Central memory CD4-positive, alpha-beta T cell (primary cell): ENCODE results near the gene OTOGL.
"Not testable (repeated sequence)": the region's sequence is repeated elsewhere in the genome, so short reads cannot be mapped to it uniquely, and the experiment has no call there.

Experiments
- DNase-seq: peaks from one replicate; pipeline ENCODE4 v3.0.0; 2022

OTOGL gene

DNA sequence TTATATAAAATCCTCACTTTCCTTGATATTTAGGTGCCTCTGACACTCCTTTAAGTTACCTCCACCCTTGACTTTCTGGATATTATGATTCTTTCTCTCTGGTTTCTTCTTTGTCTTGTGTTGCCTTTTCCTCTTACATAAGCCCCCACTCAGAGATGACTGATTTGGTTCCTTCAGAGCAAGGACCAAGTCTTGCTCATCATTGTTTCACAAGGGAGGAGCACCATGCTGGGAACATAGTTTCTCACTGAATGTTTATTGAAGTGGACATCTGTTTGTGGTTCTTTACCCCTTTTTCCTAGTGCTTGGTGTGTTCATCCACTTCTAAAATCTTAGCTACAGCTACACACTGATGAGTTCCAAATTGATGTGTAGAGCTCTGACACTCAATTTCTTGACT lies 183.4 kb downstream of the OTOGL start:
- no peak for DNase-seq

GRCh38 chr12:80291108-80291754 lies 191.9 kb downstream of the OTOGL start:
- DNase-seq: no peak

GRCh38 chr12:80293347-80293746 lies 194.0 kb downstream of the OTOGL start:
- DNase-seq: no peak

DNA sequence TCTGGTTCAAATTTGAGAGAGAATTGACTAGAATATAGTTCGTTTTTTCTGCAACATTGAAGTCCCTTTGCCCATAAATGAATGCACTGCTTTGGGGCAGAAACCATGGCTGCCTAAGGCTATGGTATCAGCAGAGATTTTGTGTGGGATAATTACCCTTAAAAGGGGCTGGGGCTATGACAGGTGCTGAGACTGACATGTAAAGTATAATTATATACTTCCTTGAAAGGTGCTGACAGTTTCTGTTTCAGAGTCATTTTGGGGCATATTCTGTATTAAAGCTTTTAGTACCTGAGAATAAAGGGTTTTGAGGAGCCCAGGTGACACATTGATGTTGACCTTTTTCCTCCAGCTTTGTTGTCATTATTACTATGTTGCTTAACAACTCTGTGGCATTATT lies 194.4 kb downstream of the OTOGL start:
- DNase-seq: no peak

DNA sequence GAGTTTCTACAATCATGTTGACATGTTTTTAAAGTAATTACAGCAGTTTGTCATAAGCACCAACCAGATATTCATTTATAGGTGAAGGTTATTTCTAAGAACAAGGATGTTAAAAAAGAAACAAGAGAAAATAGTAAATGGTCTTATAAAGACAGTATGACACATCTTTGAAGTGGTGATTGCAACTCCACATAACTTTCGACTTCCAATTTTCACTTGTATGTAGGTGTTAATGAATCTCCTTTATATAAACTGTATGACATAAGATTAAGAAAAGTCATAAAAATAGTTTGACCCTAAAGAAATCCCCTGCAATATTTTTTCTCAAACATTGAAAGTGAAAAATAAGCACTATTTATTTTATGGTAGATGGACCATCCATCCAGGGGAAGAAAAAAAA lies 199.9 kb downstream of the OTOGL start:
- no peak for DNase-seq

DNA sequence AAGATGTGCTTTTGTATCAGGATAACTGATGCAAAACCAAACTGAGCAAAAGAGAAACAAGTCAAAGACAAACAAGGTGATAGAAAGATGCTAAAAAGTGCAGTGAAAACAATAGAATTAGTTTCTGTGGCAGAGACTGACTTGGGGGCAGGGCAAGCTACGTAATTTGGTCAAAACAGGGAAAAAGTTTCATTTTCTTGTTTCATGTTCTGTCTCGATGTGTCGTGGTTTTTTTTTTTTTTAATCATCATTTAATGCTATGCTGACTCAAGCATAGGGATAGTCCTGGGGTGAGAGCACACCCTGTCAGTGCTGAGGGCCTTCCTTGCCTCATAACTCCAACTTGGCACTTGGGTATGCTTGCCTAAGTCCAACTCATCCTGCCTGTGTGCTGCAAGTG lies 200.6 kb downstream of the OTOGL start:
- DNase-seq: no peak

- DNase-seq: not testable (repeated sequence)
Observed at GRCh38 chr12:80307436-80307835, 208.1 kb downstream of the OTOGL start.

- no peak for DNase-seq
Observed at GRCh38 chr12:80313209-80313608, 213.9 kb downstream of the OTOGL start.

- DNase-seq: no peak
Observed at GRCh38 chr12:80314741-80315140, 215.4 kb downstream of the OTOGL start.

GRCh38 chr12:80316222-80316621 lies 216.9 kb downstream of the OTOGL start:
- no peak for DNase-seq

GRCh38 chr12:80317307-80317706 lies 218.0 kb downstream of the OTOGL start:
- no peak for DNase-seq

- no peak for DNase-seq
Observed at GRCh38 chr12:80317899-80318298, 218.6 kb downstream of the OTOGL start.

DNA sequence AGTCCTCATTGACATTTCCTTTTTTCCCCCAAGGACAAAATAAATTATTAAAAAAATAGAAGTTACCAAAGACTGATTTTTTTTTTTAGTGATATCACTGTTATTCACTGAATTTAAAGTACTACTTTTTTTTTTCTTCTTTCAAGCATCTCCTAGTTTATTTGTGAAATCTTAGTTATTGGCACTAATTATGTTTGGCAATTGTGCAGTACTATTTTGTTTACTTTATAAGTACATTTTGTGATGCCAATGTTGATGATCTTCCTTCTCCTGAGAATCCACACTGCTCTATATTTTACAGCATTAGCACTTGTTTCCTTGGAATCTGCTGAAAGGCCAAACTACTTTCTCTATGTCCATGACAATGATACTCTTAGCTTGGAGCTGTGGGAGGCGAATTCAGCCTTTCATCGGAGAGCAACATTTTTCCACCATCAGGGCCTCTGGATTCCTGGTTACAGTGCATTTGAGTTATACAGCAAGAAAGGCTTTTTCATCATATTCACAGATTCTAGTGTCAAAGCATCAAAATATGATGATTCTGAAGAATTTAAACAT lies 220.9 kb downstream of the OTOGL start:
- no peak for DNase-seq

DNA sequence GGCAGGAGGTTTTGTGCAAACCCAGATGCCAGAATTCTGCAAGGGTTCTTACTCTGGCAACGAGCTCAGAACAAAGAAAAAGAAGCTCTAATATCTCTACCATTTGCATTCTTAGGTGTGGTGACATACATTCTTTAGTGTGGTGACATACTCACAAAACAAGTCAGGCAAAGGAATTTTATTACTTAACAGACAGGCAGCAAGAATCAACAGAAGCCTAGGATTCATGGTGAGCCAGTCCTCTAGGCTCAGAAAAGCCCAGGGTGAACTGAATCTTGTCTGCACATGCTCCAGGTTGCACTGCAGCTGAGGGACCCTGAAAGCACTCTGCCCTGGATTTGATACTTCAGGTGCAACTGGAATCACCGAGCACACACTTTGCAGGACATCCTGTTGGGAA lies 222.3 kb downstream of the OTOGL start:
- DNase-seq: no peak

DNA sequence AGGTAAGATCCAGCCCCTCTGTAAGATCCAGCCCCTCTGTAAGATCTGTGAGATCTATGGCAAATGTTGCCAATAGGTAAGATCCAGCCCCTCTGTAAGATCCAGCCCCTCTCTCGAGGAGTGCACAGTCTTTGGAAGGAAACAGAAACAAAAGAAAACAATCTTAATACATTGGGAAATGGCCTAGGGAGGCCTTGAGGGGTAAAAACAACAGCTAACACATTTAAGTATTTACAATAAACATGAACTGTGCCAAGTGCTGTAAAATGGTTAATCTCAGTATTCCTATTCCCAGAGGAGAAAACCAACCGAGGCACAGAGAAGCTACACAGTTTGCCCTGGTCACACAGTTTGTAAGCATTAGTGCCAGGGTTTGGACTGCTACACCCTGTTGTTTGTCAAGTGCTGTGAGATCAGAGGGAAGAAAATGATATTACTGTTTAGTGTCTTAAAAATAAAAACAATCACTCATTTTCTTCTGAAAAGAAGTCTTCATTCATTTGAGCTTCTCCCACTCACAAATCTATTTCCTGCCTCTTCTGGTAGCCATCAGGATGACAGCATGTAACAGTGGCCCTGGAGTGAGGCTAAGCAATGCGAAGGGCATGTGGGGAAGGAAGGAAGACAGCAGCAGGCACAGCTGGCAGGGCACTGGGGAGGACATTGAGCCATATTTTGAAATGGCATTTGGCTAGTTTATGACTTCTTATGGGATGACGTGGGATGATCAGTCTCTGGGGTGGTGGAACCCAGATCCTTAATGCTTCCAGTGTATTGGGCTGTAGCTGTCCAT lies 226.0 kb downstream of the OTOGL start:
- no peak for DNase-seq

GRCh38 chr12:80332827-80333226 lies 233.5 kb downstream of the OTOGL start:
- DNase-seq: no peak

GRCh38 chr12:80352474-80352873 lies 253.1 kb downstream of the OTOGL start:
- no peak for DNase-seq

- no peak for DNase-seq
Observed at GRCh38 chr12:80353254-80353653, 253.9 kb downstream of the OTOGL start.

DNA sequence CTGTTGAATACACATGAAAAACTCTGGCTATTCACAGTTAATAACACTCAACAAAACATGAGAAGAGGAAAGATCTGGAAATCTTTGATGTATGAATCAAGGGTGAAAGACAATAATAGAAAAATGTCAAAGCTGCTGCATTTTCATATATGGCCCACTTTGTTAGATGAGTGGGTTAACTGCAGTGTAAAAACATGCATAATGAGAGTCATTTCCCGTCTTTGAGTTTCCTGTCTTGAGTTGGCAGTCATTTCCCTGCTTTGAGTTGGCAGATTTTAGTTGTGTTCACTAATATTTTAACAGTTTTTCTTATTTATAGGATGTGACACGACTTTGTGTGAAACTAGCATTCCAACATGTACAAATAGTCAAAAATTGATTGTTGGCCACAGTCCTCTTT lies 256.8 kb downstream of the OTOGL start:
- DNase-seq: no peak

GRCh38 chr12:80359703-80360102 lies 260.4 kb downstream of the OTOGL start:
- DNase-seq: no peak

- no peak for DNase-seq
Observed at GRCh38 chr12:80364056-80364455, 264.7 kb downstream of the OTOGL start.

GRCh38 chr12:80373666-80374065 lies 274.3 kb downstream of the OTOGL start:
- no peak for DNase-seq

GRCh38 chr12:80374615-80375014 lies 275.3 kb downstream of the OTOGL start:
- no peak for DNase-seq

- DNase-seq: no peak
Observed at GRCh38 chr12:80377140-80377794, 277.9 kb downstream of the OTOGL start.
